ENCODE measurements around the gene TMEM132A. TPM values are rescaled to one million over a fixed set of nuclear protein-coding genes. Genes with fewer than 3 reads are reported as not detected.
A peak's percentile ranks its signal among the peaks of the same experiment; 100 is the strongest.

TMEM132A gene
- total RNA-seq, 2 donors from 2014 or later: 7.7 to 8.4 TPM

- ATAC-seq (ENCODE audit: insufficient number of reproducible peaks, low FRiP score, low read depth) (peak; percentile 33), DNase-seq (ENCODE audit: low spot score) (no peak)
- Histone ChIP-seq H3K36me3 (peaks cover 5% of the 10 kb centered on the region), H3K4me3 (peak overlapping the region; percentile 80), H3K27ac (peak overlapping the region; percentile 94 to 95), H3K9me3 (no peaks in the 10 kb centered on the region), H3K27me3 (replicated peaks; ENCODE audit: insufficient read depth) (no peaks in the 10 kb centered on the region), H3K4me1 (ENCODE audit: control insufficient read depth in 1 of 2, low read depth in 2 of 2) (peaks cover 12 to 49% of the 10 kb centered on the region in 2 donors)
- peak; percentile 25 for TF ChIP-seq CTCF (IDR thresholded peaks at IDR 0.05)
These were observed 8.9 kb upstream of the TMEM132A start for GRCh38 chr11:60915248-60915914.

- peaks cover 19% of the 10 kb centered on the region for H3K36me3 ChIP-seq
- no peaks in the 10 kb centered on the region for H3K9me3 ChIP-seq
- peaks cover 12 to 49% of the 10 kb centered on the region in 2 donors for H3K4me1 ChIP-seq (ENCODE audit: control insufficient read depth in 1 of 2, low read depth in 2 of 2)
- DNase-seq (ENCODE audit: low spot score) (no peak), ATAC-seq (ENCODE audit: insufficient number of reproducible peaks, low FRiP score, low read depth) (no peak)
- H3K4me3 ChIP-seq: no peak overlapping the region
- no peaks in the 10 kb centered on the region for H3K27me3 ChIP-seq (replicated peaks; ENCODE audit: insufficient read depth)
- no peak overlapping the region for H3K27ac ChIP-seq
- no peak for TF ChIP-seq CTCF (IDR thresholded peaks at IDR 0.05)
These were observed 7.5 kb upstream of the TMEM132A start for GRCh38 chr11:60916669-60917206.

DNA sequence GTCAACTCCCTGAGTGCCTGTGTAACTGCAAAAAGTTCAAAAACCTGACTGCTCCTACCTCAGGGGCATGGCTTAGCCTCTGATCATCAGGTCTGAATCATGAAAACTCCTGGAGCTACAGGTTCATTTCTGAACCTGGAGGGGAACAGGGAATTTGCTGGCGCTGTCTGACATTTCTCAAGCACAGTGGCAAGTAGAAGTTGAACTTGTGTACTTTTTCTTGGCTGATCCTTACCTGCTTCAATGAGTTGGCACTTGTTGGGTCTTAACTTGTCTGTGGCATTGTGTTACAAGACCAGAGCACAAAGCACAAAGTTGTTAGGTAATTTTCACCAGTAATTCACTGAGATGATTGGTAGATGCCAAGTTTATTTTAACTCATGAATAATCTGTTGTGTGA is 7.0 kb upstream of the TMEM132A start:
- H3K4me3 ChIP-seq: no peak overlapping the region
- ATAC-seq (ENCODE audit: insufficient number of reproducible peaks, low FRiP score, low read depth): no peak
- TF ChIP-seq CTCF (IDR thresholded peaks at IDR 0.05): no peak
- H3K27me3 ChIP-seq (replicated peaks; ENCODE audit: insufficient read depth): no peaks in the 10 kb centered on the region
- DNase-seq (ENCODE audit: low spot score): no peak
- no peaks in the 10 kb centered on the region for H3K9me3 ChIP-seq
- H3K27ac ChIP-seq: no peak overlapping the region
- H3K36me3 ChIP-seq: peaks cover 24% of the 10 kb centered on the region
- H3K4me1 ChIP-seq (ENCODE audit: control insufficient read depth in 1 of 2, low read depth in 2 of 2): peaks cover 12 to 49% of the 10 kb centered on the region in 2 donors

- Histone ChIP-seq H3K27me3 (replicated peaks; ENCODE audit: insufficient read depth) (no peaks in the 10 kb centered on the region), H3K27ac (no peak overlapping the region), H3K4me1 (ENCODE audit: control insufficient read depth in 1 of 2, low read depth in 2 of 2) (peaks cover 6 to 41% of the 10 kb centered on the region in 2 donors), H3K4me3 (no peak overlapping the region), H3K9me3 (no peaks in the 10 kb centered on the region), H3K36me3 (peaks cover 30% of the 10 kb centered on the region)
- ATAC-seq (ENCODE audit: insufficient number of reproducible peaks, low FRiP score, low read depth): no peak
- TF ChIP-seq CTCF (IDR thresholded peaks at IDR 0.05): no peak
- no peak for DNase-seq (ENCODE audit: low spot score)
These were observed 5.9 kb upstream of the TMEM132A start for GRCh38 chr11:60918251-60918938.

GRCh38 chr11:60918939-60919265 is 5.4 kb upstream of the TMEM132A start:
- Histone ChIP-seq H3K4me1 (ENCODE audit: control insufficient read depth in 1 of 2, low read depth in 2 of 2) (peaks cover 8 to 44% of the 10 kb centered on the region in 2 donors), H3K36me3 (peaks cover 30% of the 10 kb centered on the region), H3K4me3 (no peak overlapping the region), H3K9me3 (no peaks in the 10 kb centered on the region), H3K27ac (no peak overlapping the region), H3K27me3 (replicated peaks; ENCODE audit: insufficient read depth) (no peaks in the 10 kb centered on the region)
- no peak for TF ChIP-seq CTCF (IDR thresholded peaks at IDR 0.05)
- DNase-seq (ENCODE audit: low spot score): no peak
- no peak for ATAC-seq (ENCODE audit: insufficient number of reproducible peaks, low FRiP score, low read depth)

All from thoracic aorta (tissue), 2 donors.